ENCODE data around the gene SYK. TPM values are rescaled to one million over a fixed set of nuclear protein-coding genes. Genes with fewer than 3 reads are reported as not detected.

Gene SYK
- total RNA-seq, 1 donor from 2014 or later: 0.55 TPM

- H3K27ac Mint-ChIP-seq (ENCODE audit: unreplicated experiment): no peak overlapping the region
- no peaks in the 10 kb centered on the region for H3K9me3 Mint-ChIP-seq (ENCODE audit: low read depth)
- no peak overlapping the region for H3K4me3 Mint-ChIP-seq (ENCODE audit: unreplicated experiment)
- DNase-seq (ENCODE audit: low spot score): no peak
- H3K36me3 Mint-ChIP-seq (ENCODE audit: low read depth): no peaks in the 10 kb centered on the region
- H3K4me1 Mint-ChIP-seq (ENCODE audit: low read depth): peaks cover 18% of the 10 kb centered on the region
- H3K27me3 Mint-ChIP-seq (ENCODE audit: low read depth): no peaks in the 10 kb centered on the region
- TF ChIP-seq, protein P1, sequence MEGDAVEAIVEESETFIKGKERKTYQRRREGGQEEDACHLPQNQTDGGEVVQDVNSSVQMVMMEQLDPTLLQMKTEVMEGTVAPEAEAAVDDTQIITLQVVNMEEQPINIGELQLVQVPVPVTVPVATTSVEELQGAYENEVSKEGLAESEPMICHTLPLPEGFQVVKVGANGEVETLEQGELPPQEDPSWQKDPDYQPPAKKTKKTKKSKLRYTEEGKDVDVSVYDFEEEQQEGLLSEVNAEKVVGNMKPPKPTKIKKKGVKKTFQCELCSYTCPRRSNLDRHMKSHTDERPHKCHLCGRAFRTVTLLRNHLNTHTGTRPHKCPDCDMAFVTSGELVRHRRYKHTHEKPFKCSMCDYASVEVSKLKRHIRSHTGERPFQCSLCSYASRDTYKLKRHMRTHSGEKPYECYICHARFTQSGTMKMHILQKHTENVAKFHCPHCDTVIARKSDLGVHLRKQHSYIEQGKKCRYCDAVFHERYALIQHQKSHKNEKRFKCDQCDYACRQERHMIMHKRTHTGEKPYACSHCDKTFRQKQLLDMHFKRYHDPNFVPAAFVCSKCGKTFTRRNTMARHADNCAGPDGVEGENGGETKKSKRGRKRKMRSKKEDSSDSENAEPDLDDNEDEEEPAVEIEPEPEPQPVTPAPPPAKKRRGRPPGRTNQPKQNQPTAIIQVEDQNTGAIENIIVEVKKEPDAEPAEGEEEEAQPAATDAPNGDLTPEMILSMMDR (IDR thresholded peaks at IDR 0.05): no peak
Observed at GRCh38 chr9:90929626-90930025, 128.0 kb downstream of the SYK start.

DNA sequence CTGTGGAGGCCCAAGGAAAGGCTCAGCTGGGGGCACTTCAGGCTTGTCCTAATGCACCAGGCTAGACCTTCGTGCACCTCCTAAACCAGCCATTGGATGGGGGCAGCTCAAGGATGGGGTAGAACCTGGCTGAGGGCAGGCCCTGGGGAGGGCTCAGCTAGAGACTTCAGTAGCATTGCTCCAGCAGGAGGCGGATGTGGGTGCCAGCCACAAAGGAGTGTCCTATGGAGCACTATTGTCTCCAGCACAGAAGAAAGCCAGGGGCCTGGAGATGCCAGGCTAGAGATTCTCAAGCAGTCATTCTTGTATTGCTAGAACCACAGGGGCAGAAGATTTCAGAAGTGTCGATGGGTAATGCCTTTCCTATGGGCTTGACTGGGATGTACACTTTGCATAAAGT is 131.8 kb downstream of the SYK start:
- Mint-ChIP-seq H3K4me3 (ENCODE audit: unreplicated experiment) (no peak overlapping the region), H3K27ac (ENCODE audit: unreplicated experiment) (no peak overlapping the region), H3K36me3 (ENCODE audit: low read depth) (no peaks in the 10 kb centered on the region), H3K27me3 (ENCODE audit: low read depth) (no peaks in the 10 kb centered on the region), H3K4me1 (ENCODE audit: low read depth) (peaks cover 11% of the 10 kb centered on the region), H3K9me3 (ENCODE audit: low read depth) (no peaks in the 10 kb centered on the region)
- no peak for DNase-seq (ENCODE audit: low spot score)
- TF ChIP-seq, protein P1 (IDR thresholded peaks at IDR 0.05): no peak

GRCh38 chr9:90939351-90939750 is 137.7 kb downstream of the SYK start:
- Mint-ChIP-seq H3K4me1 (ENCODE audit: low read depth) (peaks cover 13% of the 10 kb centered on the region), H3K27me3 (ENCODE audit: low read depth) (no peaks in the 10 kb centered on the region), H3K4me3 (ENCODE audit: unreplicated experiment) (no peak overlapping the region), H3K9me3 (ENCODE audit: low read depth) (peaks cover 7% of the 10 kb centered on the region), H3K27ac (ENCODE audit: unreplicated experiment) (no peak overlapping the region), H3K36me3 (ENCODE audit: low read depth) (no peaks in the 10 kb centered on the region)
- TF ChIP-seq, protein P1 (IDR thresholded peaks at IDR 0.05): no peak
- DNase-seq (ENCODE audit: low spot score): no peak

GRCh38 chr9:90940280-90940679 is 138.7 kb downstream of the SYK start:
- DNase-seq (ENCODE audit: low spot score): no peak
- peaks cover 7% of the 10 kb centered on the region for H3K4me1 Mint-ChIP-seq (ENCODE audit: low read depth)
- H3K9me3 Mint-ChIP-seq (ENCODE audit: low read depth): peaks cover 7% of the 10 kb centered on the region
- H3K4me3 Mint-ChIP-seq (ENCODE audit: unreplicated experiment): no peak overlapping the region
- H3K36me3 Mint-ChIP-seq (ENCODE audit: low read depth): no peaks in the 10 kb centered on the region
- TF ChIP-seq, protein P1 (IDR thresholded peaks at IDR 0.05): no peak
- H3K27me3 Mint-ChIP-seq (ENCODE audit: low read depth): no peaks in the 10 kb centered on the region
- H3K27ac Mint-ChIP-seq (ENCODE audit: unreplicated experiment): no peak overlapping the region

DNA sequence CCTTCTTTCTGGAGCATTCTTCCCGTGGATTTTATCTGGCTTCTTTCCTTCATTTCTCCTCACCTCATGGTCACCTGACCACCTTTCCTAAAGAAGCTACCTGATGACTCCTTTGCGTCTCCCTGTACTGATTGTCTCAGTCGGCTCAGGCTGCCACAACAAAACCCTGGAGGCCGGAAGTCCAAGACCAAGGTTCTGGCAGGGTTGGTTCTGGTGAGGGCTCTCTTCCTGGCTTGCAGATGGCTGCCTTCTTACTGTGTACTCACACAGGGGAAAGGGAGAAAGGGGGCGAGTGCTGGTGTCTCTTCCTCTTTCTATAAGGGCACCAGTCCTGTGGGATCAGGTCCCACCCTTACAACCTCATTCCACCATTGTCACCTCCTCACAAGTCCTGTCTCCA is 140.0 kb downstream of the SYK start:
- no peak overlapping the region for H3K4me3 Mint-ChIP-seq (ENCODE audit: unreplicated experiment)

More for the DNA sequence above, 140.0 kb downstream of the SYK start:
- Mint-ChIP-seq H3K27me3 (ENCODE audit: low read depth) (no peaks in the 10 kb centered on the region), H3K9me3 (ENCODE audit: low read depth) (peaks cover 7% of the 10 kb centered on the region), H3K4me1 (ENCODE audit: low read depth) (peaks cover 3% of the 10 kb centered on the region), H3K36me3 (ENCODE audit: low read depth) (no peaks in the 10 kb centered on the region), H3K27ac (ENCODE audit: unreplicated experiment) (no peak overlapping the region)
- TF ChIP-seq, protein P1 (IDR thresholded peaks at IDR 0.05): no peak
- no peak for DNase-seq (ENCODE audit: low spot score)
